PFSK-1 (cell line): Measurements from ENCODE around the gene SLC9A9.

Experiments used
- FOXP2 ChIP-seq: optimal IDR thresholded peaks from 2 replicates; pipeline ENCODE3; 2011; ENCODE audit warnings: borderline replicate concordance, control low read depth, inconsistent platforms; ENCODE audit not compliant: insufficient read depth; ENCODE audit errors: extremely low read length, extremely low read depth
- POLR2AphosphoS5 ChIP-seq: IDR thresholded peaks from 2 replicates; pipeline ENCODE4 v1.6.1; 2012; ENCODE audit warnings: low read depth, mild to moderate bottlenecking, control low read depth, low read length, moderate library complexity
- SIN3A ChIP-seq: IDR thresholded peaks from 2 replicates; pipeline ENCODE4 v1.6.1; 2012; ENCODE audit warnings: mild to moderate bottlenecking, low read length, moderate library complexity, borderline replicate concordance; ENCODE audit not compliant: insufficient read depth
- TAF1 ChIP-seq: IDR thresholded peaks from 2 replicates; pipeline ENCODE4 v1.6.1; 2012; ENCODE audit warnings: low read length, control low read depth, borderline replicate concordance; ENCODE audit not compliant: insufficient read depth
- TF ChIP-seq, protein P1 (sequence below), 2 experiments: IDR thresholded peaks; 2 replicates each; pipeline versions ENCODE4 v1.6.1 to v1.8.0; 2011 to 2012; ENCODE audit warnings: low read depth in 2 of 2, low read length in 2 of 2, control low read depth in 1 of 2, inconsistent platforms in 1 of 2, mild to moderate bottlenecking in 1 of 2, moderate library complexity in 1 of 2; ENCODE audit not compliant: insufficient read depth in 1 of 2

The SLC9A9 gene

DNA sequence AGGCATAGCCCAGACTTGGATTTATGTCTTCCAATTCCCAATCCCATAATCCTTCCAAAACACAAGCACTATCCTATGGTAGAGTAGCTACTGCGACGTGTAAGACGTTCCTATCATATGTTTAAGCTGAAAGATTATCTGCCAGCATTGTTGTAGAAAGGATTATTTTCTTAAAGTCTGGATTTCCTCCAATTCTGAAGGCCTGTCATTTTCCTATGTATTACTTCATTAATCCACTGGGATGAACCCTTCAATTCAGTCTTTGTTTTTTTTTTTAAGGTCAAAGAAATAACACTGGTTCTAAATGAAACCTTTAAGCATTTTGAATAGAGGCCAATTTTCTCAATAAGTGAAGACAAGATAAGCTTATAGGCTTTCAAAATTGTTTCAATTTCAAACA, 289.0 kb downstream of the SLC9A9 start:
- TF ChIP-seq POLR2AphosphoS5 (no peak), FOXP2 (no peak), TAF1 (no peak), SIN3A (no peak)
- TF ChIP-seq, protein P1, sequence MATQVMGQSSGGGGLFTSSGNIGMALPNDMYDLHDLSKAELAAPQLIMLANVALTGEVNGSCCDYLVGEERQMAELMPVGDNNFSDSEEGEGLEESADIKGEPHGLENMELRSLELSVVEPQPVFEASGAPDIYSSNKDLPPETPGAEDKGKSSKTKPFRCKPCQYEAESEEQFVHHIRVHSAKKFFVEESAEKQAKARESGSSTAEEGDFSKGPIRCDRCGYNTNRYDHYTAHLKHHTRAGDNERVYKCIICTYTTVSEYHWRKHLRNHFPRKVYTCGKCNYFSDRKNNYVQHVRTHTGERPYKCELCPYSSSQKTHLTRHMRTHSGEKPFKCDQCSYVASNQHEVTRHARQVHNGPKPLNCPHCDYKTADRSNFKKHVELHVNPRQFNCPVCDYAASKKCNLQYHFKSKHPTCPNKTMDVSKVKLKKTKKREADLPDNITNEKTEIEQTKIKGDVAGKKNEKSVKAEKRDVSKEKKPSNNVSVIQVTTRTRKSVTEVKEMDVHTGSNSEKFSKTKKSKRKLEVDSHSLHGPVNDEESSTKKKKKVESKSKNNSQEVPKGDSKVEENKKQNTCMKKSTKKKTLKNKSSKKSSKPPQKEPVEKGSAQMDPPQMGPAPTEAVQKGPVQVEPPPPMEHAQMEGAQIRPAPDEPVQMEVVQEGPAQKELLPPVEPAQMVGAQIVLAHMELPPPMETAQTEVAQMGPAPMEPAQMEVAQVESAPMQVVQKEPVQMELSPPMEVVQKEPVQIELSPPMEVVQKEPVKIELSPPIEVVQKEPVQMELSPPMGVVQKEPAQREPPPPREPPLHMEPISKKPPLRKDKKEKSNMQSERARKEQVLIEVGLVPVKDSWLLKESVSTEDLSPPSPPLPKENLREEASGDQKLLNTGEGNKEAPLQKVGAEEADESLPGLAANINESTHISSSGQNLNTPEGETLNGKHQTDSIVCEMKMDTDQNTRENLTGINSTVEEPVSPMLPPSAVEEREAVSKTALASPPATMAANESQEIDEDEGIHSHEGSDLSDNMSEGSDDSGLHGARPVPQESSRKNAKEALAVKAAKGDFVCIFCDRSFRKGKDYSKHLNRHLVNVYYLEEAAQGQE (IDR thresholded peaks at IDR 0.05; ENCODE audit: insufficient read depth in 1 of 2, low read depth in 2 of 2, low read length in 2 of 2) = no peak

DNA sequence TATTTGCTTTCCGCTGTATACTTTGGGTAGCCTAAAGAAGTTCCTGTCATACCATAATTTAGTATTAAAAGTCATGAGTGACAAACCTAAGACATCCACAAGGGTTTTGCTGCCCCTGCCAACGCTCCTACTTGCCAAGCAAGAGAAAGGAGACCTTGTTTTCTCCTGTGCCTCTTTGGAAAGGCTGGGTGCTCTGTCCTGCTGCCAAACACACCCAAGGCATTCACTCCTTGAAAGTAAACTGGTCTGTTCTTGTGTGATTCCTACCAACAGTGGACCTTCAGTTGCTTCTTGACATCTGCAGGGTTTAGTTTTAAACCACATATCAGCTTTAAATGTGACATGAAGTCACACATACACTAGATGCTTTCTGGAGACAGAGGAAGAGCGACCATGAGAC, 295.4 kb downstream of the SLC9A9 start:
- TF ChIP-seq, protein P1 (IDR thresholded peaks at IDR 0.05; ENCODE audit: insufficient read depth in 1 of 2, low read depth in 2 of 2, low read length in 2 of 2) = no peak
- TF ChIP-seq POLR2AphosphoS5 (no peak), FOXP2 (no peak), SIN3A (no peak), TAF1 (no peak)

DNA sequence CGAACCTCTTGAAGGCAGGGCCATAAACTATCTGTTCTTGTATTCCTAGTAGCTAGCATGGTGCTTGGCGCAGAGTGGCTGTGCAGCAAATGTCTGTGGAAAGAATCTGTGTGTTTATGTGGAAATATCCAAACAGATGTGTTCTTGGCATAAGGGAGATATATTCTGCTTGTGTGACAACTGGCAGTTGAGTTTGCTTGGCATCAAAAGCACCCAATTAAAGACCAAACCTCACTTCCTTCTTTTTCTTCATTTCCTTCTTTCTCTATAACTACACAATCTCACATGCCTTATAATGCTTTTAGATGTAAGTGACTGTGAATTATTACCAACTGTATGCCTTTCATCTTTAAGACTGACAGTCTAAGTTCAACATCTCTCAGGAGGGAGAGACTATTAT, 296.5 kb downstream of the SLC9A9 start:
- TF ChIP-seq, protein P1 (IDR thresholded peaks at IDR 0.05; ENCODE audit: insufficient read depth in 1 of 2, low read depth in 2 of 2, low read length in 2 of 2) = no peak
- no peak for TF ChIP-seq TAF1
- no peak for TF ChIP-seq FOXP2
- no peak for TF ChIP-seq POLR2AphosphoS5

DNA sequence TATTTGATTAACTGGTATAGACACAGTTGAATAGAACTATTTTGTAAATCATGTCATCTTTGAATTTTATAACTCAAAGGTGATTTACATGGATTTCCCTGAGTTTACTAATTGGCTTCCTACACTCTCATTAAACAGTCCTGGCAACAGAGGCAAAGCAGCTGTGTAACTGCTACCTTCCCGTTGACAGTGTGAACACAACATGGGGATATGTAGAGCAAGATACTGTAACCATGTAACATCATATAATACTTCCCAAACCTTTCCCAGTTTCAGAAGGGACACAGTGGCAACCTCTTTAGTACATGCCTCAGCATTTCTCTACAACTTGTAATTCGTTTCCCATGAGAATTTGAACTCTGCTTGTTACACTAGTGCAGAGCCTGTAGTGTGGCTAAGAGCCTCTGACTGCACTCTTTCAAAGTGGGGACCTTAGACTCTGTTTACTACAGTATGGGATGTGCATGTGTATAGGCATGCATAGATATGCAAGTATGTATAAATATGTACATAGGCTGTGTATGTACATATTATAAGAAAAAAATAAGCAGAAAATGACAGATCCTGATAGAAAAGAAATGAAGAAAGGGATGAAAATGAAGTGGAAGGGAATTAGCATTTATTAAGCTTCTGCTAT, 299.3 kb downstream of the SLC9A9 start:
- no peak for TF ChIP-seq POLR2AphosphoS5
- TF ChIP-seq, protein P1 (IDR thresholded peaks at IDR 0.05; ENCODE audit: insufficient read depth in 1 of 2, low read depth in 2 of 2, low read length in 2 of 2) = no peak
- no peak for TF ChIP-seq FOXP2
- no peak for TF ChIP-seq SIN3A
- TF ChIP-seq TAF1 = no peak

DNA sequence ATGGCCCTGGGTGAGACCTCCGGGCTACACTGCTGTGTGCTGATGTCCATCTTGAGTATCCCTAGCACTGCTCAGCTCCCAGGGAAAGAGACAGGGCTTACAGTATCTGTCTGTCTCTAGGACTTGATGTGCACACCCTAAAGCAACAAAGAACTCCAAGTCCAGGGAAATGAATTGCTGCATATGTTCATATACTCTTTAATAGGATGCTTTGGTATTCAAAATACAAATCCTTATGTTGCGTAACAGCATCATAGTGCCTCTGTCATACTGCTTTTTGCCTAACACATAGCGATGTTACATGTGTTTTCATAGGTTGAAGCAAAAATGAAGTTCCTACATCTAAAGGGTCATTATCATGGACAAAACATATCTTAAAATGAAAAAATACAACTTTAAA, 299.9 kb downstream of the SLC9A9 start:
- TF ChIP-seq TAF1 (no peak), POLR2AphosphoS5 (no peak), SIN3A (no peak), FOXP2 (no peak)
- TF ChIP-seq, protein P1 (IDR thresholded peaks at IDR 0.05; ENCODE audit: insufficient read depth in 1 of 2, low read depth in 2 of 2, low read length in 2 of 2) = no peak
